Activated CD4-positive, alpha-beta T cell treated with anti-CD3 and anti-CD28 coated beads for 1 hour (primary cell): ENCODE results near the gene HRH2.

Experiments used
- DNase-seq: peaks from one replicate; pipeline ENCODE4 v3.0.0-alpha.2; 2020

Gene HRH2

DNA sequence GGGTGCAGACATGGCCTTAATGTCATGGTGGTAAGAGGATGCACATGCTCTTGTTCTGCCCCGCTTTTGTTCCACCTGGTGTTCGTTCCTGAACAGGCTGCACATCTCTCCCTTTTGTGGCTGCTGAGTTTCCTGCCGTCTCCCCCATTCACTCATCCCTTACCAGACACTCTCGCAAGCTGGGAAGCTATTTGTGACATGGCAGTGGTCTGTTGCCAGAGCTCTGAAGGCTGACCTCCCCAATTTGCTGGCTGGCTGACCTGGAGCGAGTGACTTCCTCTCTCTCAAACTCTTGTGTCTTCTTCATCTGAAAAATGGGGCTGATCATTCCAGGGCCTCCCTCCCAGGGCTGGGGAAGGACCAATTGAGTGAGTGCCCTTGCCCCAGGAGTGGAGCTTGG is 35.9 kb downstream of the HRH2 start:
- DNase-seq, result no peak

DNA sequence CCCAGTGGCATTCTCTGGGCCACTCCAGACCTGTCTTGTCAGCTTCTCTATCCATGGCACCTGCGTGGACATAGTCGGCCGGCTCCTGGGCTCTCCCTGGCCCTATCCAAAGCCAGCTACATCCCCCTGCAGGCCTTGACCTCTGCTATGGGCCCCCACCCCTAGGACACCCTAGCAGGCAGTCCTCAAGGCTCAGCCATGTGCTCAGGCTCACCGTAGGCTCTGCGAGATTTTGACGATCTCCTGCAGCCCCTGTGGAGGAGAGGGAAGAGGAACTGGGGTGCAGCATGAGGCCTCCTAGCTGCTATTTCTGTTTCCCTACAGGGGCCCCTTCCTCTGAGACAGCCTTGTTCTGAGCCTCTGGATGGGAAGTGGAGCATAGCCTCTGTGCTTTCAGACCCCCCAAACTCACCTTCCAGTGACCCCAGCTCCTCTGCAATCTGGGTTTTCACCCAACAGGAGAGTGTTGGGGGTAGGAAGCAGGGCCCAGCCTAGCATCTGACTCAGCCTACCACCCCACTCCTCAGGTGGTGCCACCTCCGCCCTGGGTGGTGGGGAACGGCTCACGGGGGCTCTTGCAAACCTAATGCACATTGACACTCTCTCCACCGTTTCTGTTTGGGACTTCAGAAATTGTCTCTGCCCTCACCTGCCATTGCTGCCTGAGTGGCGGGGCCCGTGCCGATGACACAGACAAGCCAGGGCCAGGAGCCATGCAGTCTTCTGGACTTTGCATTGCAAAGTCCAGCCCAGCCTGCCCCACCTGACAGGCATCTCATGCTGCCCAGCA is 36.7 kb downstream of the HRH2 start:
- DNase-seq, result no peak

DNA sequence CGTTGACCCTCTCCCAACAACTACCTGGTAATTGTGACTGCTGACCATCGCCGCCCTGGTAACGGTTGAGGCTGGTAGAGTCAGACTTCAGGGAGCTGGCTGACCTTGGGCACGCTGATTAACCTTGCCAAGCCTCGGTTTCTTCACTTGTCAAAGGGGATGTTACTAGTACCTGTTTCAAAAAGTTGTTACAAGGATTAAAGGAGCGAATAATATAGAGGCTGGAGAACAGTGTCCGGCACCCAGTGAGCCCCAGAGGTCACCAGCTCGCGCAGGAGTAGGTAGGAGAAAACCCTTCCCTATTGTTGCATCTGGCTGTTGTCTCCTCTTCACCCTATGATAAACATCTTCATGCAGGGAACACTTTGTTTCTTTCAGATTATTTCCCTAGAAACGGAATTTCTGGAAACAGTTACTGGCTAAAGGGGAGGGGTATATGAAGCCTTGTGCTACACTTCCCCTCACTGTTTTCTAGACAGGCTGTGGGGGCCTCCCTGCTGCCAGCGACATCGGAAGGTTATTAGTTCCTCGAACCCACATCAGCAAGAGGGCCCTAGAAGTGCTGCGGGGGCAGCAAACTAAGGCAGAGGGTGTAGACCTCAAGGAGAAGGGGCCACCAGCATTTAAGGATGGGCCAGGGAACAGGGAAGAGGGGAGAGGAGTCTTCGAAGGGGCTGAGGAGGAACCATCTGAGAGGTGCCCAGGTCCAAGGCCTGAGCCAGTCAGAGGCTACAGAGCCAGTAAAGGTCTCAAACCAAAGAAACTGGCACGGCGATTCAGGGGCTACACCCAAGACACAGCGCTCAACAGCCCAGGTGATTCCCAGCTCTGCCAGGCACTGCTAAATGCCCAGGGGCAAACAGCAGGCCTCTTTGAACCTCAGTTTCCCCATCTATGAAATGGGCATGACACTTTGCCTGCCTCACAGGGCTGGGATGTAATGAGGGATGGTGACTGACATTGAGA is 37.6 kb downstream of the HRH2 start:
- no peak for DNase-seq

DNA sequence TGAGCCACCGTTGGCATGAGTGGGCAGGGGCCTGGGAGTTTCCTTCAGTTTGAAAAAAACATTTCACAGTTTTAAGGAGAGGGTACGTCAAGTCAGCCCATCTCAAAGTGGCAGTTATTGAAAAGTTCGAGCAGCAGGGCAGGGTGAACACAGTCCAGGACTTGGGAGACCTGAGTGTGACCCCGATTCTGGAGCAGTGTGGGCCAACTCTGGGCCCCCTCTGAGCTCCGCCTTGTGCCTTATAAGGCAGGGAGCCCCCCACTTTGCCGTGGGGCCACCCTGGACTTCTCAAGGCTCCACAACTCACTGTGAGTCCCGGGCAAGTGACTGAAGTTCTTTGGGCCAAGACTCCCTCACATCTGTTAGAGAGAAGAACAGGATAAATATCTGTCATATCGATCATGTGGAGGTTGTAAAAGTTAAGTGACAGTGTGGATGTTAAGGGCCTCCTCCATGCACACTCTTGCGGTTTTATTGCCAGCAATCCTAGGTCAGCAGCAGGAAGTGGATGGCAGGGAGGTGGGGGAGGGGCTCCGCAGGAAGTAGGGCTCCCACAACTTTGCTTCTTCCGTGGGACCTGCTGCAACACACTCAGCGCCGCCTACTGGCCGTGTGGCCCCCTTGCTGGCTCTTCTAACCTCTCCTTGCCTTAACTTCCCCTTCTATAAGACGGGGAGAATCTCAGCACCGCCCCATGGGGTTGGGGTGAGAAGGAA is 38.4 kb downstream of the HRH2 start:
- peak; percentile 52 for DNase-seq

DNA sequence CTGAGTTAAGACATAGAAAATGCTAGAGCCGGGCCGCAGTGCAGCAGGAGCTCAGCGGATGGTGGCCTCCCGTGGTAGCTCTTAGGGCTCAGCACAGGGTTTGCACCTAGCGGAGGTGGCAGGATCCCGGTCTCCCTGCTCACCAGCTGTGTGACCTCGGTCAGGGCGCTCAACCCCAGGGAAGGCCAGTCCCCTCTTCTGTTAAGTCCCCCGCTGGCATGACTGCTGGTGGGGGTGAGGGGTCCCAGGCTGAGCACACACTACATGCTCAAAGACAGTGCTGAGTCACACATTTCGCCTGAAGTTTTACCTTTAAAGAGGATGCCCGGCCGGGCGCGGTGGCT is 39.0 kb downstream of the HRH2 start:
- DNase-seq, result no peak

DNA sequence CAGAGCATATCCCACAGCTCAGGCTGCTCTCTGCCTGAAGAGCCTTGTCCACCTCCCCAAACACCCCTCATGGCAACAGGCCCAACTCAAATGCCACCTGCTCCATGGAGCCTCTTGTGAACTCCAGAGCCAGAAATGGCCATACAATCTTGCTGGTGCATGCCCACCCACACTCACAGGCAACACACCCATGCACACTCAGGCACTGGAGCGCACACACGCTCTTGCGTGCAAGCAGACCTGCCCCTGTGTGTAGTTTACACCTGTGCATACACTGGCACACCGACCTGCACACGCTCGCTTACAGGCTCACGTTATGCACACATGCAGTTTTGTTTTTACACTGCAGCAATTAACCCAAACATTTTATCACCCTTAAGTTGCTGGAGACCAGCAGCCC is 40.0 kb downstream of the HRH2 start:
- DNase-seq, result no peak

DNA sequence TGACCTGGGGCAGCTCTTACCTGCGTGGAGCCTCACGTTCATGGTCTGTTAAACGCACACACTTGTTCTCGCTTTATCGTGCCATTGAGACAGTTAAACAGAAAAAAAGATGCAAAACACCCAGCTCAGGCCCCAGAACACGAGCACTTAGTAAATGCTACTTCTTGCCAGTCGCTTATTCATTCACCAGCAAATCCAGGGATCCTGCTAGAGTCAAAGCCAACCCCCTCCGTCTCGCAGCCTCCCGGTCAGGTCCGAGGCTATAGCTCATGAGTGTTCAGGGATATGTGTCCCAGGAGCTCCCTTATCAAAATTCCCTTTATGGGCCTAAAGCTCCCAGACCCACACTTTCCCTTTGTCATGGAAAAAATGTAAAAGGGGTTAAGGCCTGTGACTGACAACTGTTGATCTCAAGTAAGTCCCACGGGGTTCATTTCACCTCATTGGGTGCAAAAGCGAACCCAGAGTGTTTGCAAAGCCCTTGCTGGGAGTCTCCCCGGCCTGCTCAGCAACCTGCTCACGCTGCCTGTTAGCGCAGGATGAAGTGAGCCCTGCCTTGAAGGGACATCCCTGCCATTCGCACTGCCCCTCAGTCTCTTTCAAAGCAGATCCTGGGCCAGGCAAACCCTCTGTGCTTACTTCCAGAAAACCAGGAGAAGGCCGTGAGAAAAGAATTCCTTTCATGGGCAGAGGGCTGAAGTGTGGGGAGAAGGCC is 40.7 kb downstream of the HRH2 start:
- no peak for DNase-seq

DNA sequence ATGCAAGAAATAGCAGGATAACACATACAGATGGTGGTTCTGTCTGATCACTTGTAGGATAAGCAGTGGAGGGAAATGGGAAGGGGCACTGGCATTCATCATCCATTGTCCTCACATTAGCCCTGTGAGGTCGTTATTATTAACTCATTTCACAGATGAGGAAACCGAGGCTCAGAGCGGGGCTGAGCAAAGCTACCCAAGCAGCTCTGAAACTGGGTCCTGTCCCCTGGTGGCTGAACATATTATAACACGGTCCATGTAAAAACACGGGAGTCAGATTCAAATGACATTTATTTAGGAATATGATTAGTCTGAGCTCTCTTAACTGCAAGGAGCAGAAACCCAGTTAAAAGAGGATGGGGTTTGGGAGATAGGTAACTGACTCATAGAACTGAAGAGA is 43.1 kb downstream of the HRH2 start:
- no peak for DNase-seq

DNA sequence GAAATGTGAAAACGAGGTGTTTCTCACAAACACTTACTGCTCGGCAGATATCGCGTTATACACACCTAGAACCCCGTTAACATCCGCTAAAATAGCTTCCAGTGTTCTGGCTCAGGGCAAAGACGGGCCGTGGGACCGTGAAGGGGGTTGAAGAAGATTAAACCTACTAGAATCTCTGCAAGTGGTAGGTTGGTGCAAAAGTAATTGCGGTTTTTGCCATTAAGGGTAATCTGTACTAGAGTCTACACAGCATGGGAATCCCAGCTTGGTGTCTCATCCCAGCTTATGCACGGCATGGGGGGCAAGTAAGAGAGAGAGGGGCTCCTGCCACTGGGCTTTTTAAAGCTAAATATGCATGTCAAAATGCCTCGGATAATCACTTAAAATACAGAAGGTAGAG is 43.9 kb downstream of the HRH2 start:
- DNase-seq, result no peak

DNA sequence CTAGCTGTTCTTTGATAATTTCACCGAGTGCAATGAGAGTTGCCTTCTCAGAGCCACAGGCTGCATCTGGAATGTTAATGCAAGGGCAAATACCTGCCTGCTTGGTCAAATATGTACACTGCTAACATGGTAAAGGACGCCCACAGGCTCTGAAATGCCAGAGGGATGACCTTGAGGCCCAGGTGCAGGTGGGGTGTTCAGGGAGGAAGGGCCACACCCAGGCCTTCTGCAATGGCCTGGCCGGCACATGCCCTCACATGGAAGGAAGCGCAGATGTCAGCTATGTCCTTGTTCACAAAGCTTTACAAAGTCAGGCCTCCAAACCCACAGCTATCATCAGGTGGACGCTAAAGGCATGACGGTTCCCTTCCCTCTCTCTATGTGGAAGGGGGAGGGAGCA is 48.6 kb downstream of the HRH2 start:
- no peak for DNase-seq

DNA sequence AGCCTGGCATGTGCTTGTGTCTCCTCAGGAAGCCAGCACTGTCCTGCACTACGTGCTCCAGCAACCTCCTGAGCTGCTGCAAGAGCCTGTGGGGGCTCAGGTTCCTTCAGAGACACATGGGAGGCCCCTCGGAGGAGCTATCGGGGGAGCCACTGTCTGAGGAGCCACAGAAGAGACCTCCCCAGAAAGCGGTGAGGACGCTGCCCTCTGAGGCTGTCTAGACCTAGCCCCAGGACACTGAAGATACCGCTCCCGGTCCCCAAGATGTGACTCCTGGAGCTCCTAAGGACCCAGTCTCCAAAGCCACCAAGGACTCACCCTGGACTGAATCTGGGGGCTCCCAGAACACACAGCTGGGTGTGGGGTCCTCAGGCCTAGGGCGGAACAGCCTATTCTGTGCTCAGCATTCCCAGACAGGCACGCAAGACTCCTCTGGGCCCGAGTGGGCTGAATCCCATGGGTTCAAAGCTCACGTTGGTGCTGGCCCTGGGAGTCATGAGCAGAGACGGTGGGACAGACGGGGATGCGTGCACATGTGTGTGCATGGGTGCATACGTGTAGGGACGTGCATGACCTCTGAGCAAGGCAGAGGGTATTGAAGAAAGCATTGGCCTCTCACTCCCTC is 50.0 kb downstream of the HRH2 start:
- DNase-seq, result no peak

DNA sequence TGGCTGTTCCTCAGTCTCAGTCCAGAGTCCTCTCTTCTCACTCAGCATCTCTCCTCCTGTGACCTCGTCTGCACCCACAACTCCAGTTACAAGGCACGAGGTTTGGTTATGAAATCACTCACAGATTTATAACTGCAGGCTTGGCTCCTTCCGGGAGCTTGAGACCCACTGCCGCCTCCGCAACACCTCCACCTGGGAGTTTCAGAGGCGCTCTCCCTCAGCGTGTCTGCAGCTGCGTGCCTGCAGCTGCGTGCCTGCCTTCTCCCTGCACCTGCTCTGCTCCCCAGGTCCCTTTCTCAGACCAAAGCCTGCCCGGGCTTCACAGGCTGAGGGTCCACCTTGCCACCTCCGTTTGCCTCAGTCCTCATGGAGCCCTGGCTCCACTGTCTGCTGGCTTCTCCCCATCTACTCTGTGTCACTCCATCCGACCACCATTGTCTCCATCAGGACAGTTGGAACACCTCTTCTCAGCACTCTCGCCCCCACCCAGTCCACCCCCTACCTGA is 51.5 kb downstream of the HRH2 start:
- no peak for DNase-seq

DNA sequence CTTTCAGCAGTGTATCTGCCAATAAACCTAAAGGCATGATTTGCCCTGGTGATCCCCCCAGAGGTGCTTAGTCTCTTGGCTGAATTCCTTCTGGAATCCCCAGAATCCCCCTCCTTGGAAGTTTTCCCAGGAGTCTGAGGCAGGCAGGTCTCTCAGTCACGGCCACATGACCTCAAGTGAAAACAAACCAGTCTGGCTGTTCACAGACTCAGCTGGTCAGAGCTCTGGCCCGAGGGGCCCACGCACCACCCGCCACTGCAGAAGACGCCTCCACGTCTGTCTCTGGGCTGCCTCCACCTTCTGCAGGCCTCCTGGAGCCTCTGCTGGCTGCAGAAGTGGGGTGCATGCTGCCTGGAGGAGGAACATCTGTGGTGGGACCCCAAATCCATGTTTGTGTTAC is 52.5 kb downstream of the HRH2 start:
- DNase-seq, result no peak

DNA sequence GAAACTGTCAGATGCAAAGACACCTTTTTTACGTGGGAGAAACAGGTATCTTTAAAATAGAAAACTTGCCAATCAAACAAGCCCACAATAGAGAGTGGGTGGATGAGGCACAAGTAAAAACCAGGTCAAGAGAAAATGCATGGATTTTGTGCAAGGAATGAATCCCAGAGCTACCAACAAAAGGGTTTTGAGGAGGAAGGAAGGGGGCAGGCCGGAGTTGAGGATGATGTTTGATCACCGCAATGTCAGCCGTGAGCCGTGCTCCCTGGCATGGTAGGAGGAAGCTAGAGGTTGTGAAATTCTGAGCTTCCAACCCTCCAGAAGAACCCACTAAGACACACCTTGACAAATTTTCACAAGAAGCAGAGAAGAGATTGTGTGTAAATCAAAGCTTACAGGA is 53.2 kb downstream of the HRH2 start:
- DNase-seq, result no peak

DNA sequence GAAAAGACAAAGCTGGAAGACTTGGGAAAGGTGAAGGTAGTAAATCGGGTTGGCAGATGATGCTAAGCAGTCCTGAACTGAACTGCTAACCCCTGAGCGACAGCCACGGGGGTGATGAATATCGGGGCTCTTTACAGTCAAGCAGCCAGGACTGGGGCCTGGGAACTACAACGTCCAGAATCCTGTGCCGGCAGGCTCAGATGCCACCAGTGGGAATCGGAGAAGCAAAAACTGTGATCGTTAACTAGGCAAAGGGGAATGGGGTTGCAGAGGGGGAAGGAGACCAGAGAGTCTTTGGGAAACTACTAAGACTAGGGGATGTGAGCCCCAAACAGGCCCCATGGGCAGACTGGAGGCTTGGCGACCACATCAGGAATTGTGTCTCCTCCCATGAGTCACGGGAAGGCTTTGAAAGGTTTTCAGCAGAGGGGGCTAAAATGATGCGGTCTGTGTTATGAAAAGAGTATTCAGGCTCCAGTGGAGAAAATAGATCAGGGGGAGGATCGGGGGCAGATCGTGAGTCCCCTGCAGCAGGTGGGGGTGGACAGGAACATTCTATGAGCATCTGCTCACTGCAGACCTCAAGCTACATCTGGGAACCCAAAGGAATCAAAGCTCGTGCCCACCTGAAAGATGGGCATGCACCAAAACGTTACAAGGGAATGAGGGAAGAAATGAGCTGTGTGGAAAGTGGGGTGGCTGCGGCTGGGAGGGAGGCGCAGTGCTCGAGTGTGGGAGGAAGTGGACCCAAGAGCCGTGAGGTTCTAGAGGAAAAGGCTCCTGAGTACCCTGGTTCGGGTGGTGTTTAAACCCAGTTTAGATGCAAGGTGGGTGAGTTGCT is 53.8 kb downstream of the HRH2 start:
- no peak for DNase-seq

DNA sequence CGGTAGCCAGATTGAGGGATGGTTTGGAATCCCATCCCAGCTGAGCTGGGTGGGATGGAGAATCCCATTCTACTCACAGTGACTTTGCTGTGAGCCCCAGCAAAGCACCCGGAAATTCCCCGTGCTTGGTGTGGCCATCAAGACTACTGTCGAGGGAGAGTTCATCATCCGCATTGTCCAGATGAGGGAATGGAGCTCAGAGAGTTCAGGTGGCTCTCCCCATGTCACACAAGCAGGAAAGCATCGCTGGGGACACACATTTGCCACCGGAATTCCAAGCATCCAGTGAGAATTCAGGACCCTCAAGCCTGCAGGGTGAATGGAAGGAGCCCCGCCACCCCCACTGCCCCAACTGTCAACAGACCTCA is 54.4 kb downstream of the HRH2 start:
- DNase-seq, result no peak

DNA sequence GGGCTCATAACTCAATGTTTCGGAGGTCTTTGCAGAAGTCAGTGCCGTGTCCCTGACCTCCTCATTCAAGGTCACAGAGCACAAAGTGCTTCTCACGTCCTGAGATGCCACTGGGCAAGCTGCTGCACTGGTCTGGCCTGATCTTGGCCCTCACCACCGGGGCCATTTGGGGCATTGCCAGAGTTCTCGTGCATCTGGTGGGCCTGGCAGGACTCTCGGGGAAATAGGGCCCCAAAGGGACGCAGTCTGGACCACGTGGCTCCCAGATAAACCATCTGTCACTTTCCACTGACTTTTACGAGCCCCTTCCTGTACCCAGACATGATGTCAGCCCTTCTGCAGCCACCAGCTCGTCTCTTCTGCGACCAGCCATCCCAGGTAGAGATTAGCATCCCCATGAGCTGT is 54.8 kb downstream of the HRH2 start:
- DNase-seq, result no peak

DNA sequence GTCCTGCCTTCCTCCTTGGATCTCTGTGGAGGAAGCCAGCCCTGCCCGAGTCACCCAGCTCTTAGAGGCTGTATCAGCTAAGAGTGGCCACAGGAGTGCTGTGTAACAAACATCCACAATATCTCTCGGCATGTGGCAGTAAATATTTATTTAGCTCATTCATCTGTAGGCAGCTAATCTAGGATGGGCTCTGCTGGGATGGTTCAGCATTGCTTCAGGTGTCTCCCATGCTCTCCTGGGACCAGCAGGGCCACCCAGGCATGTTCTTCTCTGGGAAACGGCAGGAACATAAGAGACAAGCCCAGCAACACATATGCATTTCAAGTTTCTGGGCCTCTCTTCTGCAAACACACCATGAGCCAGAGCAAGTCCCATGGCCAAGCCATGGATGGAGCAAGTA is 56.1 kb downstream of the HRH2 start:
- no peak for DNase-seq

DNA sequence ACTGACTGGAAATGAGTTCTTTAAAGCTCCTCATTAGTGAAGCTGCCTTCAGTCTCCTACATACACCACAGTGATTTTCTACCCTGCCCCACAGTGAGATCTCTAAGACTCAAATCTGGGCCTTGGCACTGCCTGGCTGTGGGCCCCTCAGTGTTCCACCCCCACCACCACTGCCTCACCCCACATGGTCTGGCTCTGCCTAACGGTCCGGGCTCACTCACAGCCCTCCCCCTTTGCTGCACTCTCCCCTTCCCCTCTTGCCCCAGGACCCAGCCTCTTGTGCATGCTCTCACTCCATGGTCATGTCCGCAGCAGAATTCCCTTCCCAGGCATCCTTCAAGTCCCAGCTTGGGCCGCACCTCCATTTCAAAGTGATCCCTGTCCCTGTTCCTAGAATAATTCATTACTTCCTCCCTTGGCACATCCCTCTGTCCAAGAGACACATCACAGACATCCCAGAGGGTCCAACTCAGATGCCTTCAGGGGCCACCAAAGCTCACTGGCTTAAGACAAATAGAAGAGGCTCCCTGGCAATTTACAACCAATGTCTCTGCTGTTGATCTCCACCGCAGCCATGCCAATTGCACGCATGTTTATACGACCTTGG is 56.7 kb downstream of the HRH2 start:
- no peak for DNase-seq

DNA sequence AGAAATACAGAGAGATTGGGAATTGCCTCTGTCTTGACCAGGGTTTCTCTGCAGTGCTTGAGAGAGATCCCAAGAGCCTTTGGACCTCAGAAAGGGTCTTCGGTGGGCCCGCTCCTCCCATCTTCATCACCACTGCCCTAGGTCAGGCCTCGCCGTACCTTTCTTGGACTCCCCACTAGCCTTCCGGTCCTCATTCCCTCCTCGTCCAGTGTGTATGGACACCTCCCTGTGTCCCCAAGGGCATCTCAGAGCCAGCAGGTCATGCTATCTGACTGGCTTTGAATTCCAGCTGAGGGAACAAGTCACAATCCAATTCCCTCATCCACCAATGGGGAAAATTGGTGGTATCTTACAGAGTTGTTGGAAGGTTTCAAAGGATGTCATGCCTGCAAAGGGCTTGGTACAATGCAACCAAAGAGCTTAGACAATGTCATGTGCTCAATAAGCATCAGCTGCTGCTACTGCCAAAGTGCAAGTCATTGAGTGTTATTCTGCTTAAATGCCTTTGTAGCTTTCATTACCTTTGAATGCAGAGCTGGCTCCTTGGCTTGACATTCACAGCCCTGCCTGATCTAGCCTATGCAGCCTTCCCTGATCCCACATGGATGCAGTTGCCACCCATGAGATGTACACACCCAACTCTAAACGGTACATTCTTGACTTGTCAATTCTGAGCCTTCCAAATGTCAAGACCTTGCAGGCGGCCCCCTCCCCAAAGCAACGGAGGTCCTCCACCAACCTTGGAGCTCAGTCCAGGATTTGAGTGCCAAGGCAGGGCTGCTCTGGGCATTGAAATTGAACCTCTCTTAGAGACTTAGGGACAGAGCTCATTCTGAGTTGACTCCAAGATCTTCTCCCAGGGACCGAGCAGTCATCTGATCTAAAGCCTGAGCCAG is 58.0 kb downstream of the HRH2 start:
- no peak for DNase-seq
